Astrocyte (in vitro differentiated cells and primary cell): ENCODE results near the gene GABRQ. TPM values are rescaled to one million over a fixed set of nuclear protein-coding genes. Genes with fewer than 3 reads are reported as not detected.

ENCODE experiments used
- DNase-seq: peaks from one replicate; pipeline ENCODE4 v3.0.0-alpha.2; 2010; ENCODE audit warnings: low read depth
- FAIRE-seq: peaks from 2 replicates; lab custom pipeline; 2011; peaks lifted over from hg19 to GRCh38; lab: Jason Lieb, UNC
- H2AFZ ChIP-seq: 2 replicates; pipeline ENCODE4 v1.6.0; 2012; ENCODE audit warnings: low read depth, low read length, inconsistent platforms
- H3K27ac ChIP-seq: 2 replicates; pipeline ENCODE4 v1.5.1; 2011; ENCODE audit warnings: low read depth, low read length, inconsistent platforms
- H3K27me3 ChIP-seq: 2 replicates; pipeline ENCODE4 v1.6.0; 2011; ENCODE audit warnings: low read length, inconsistent platforms; ENCODE audit not compliant: insufficient read depth
- H3K36me3 ChIP-seq: 2 replicates; pipeline ENCODE4 v1.5.1; 2011; ENCODE audit warnings: low read length, inconsistent platforms; ENCODE audit not compliant: insufficient read depth
- H3K4me1 ChIP-seq: 2 replicates; pipeline ENCODE4 v1.5.1; 2011; ENCODE audit warnings: low read length, inconsistent platforms; ENCODE audit not compliant: insufficient read depth
- H3K4me2 ChIP-seq: 2 replicates; pipeline ENCODE4 v1.6.0; 2012; ENCODE audit warnings: low read length, inconsistent platforms
- H3K4me3 ChIP-seq: 2 replicates; pipeline ENCODE4 v1.5.1; 2011; ENCODE audit warnings: low read depth, mild to moderate bottlenecking, low read length, inconsistent platforms; ENCODE audit not compliant: insufficient read depth
- H3K79me2 ChIP-seq: 2 replicates; pipeline ENCODE4 v1.6.0; 2012; ENCODE audit warnings: mild to moderate bottlenecking, low read length, inconsistent platforms; ENCODE audit not compliant: insufficient read depth
- H3K9ac ChIP-seq: 2 replicates; pipeline ENCODE4 v1.6.0; 2012; ENCODE audit warnings: mild to moderate bottlenecking, low read length, inconsistent platforms
- H3K9me3 ChIP-seq: 2 replicates; pipeline ENCODE4 v1.5.1; 2012; ENCODE audit warnings: low read depth, mild to moderate bottlenecking, low read length, inconsistent platforms; ENCODE audit not compliant: insufficient read depth
- H4K20me1 ChIP-seq: 2 replicates; pipeline ENCODE4 v1.6.0; 2012; ENCODE audit warnings: low read length, inconsistent platforms; ENCODE audit not compliant: insufficient read depth
- H3K27ac Mint-ChIP-seq: one replicate; pipeline ENCODE4 v1.8.0; 2021; ENCODE audit warnings: mild to moderate bottlenecking, mixed read lengths; ENCODE audit not compliant: unreplicated experiment
- H3K27me3 Mint-ChIP-seq: one replicate; pipeline ENCODE4 v1.8.0; 2021; ENCODE audit warnings: low read depth, mixed read lengths; ENCODE audit not compliant: unreplicated experiment
- H3K36me3 Mint-ChIP-seq: one replicate; pipeline ENCODE4 v1.8.0; 2021; ENCODE audit warnings: low read depth, mixed read lengths; ENCODE audit not compliant: unreplicated experiment
- H3K4me1 Mint-ChIP-seq: one replicate; pipeline ENCODE4 v1.8.0; 2021; ENCODE audit warnings: low read depth, mixed read lengths; ENCODE audit not compliant: unreplicated experiment
- H3K4me3 Mint-ChIP-seq: one replicate; pipeline ENCODE4 v1.8.0; 2021; ENCODE audit warnings: mild to moderate bottlenecking, moderate library complexity, mixed read lengths; ENCODE audit not compliant: unreplicated experiment
- H3K9me3 Mint-ChIP-seq: one replicate; pipeline ENCODE4 v1.8.0; 2021; ENCODE audit warnings: mild to moderate bottlenecking, mixed read lengths; ENCODE audit not compliant: unreplicated experiment
- CTCF ChIP-seq: IDR thresholded peaks from 2 replicates; pipeline ENCODE4 v1.5.1; 2011; ENCODE audit warnings: low read depth, mild to moderate bottlenecking, inconsistent platforms, low read length, moderate library complexity; ENCODE audit not compliant: insufficient read depth
- EZH2 ChIP-seq: IDR thresholded peaks from 2 replicates; pipeline ENCODE4 v1.6.1; 2012; ENCODE audit warnings: mild to moderate bottlenecking, low read length, inconsistent platforms; ENCODE audit not compliant: insufficient read depth
- total RNA-seq: library from RNA; stranded (reverse); gene quantifications from 2 replicates; pipeline ENCODE4 v1.2.1, GENCODE V29; 2021

Gene GABRQ
- total RNA-seq, 1 donor from 2014 or later: 0.41 TPM

GRCh38 chrX:152652060-152652459 lies 14.4 kb downstream of the GABRQ start:
- Histone ChIP-seq H3K27ac (no peak overlapping the region), H3K36me3 (no peaks in the 10 kb centered on the region), H3K9ac (no peak overlapping the region), H4K20me1 (no peaks in the 10 kb centered on the region), H2AFZ (no peak overlapping the region), H3K27me3 (no peaks in the 10 kb centered on the region), H3K4me2 (no peak overlapping the region), H3K79me2 (no peaks in the 10 kb centered on the region), H3K4me1 (no peaks in the 10 kb centered on the region), H3K4me3 (no peak overlapping the region), H3K9me3 (no peaks in the 10 kb centered on the region)
- Mint-ChIP-seq H3K27ac (no peak overlapping the region), H3K36me3 (no peaks in the 10 kb centered on the region), H3K9me3 (no peaks in the 10 kb centered on the region), H3K27me3 (peaks cover 12% of the 10 kb centered on the region), H3K4me3 (no peak overlapping the region), H3K4me1 (no peaks in the 10 kb centered on the region)
- no peak for FAIRE-seq
- TF ChIP-seq EZH2: no peak
- no peak for TF ChIP-seq CTCF
- DNase-seq: no peak

- FAIRE-seq (no peak), DNase-seq (no peak)
- Mint-ChIP-seq H3K27ac (no peak overlapping the region), H3K36me3 (no peaks in the 10 kb centered on the region), H3K27me3 (peaks cover 12% of the 10 kb centered on the region), H3K9me3 (no peaks in the 10 kb centered on the region), H3K4me1 (no peaks in the 10 kb centered on the region), H3K4me3 (no peak overlapping the region)
- Histone ChIP-seq H3K27ac (no peak overlapping the region), H3K9ac (no peak overlapping the region), H3K79me2 (no peaks in the 10 kb centered on the region), H3K36me3 (no peaks in the 10 kb centered on the region), H3K4me3 (no peak overlapping the region), H3K27me3 (no peaks in the 10 kb centered on the region), H3K9me3 (no peaks in the 10 kb centered on the region), H3K4me1 (no peaks in the 10 kb centered on the region), H4K20me1 (no peaks in the 10 kb centered on the region), H3K4me2 (no peak overlapping the region), H2AFZ (no peak overlapping the region)
- TF ChIP-seq EZH2 (no peak), CTCF (no peak)
These were observed 14.8 kb downstream of the GABRQ start for GRCh38 chrX:152652467-152652866.

- peak; percentile 9 for FAIRE-seq
- Histone ChIP-seq H3K79me2 (no peaks in the 10 kb centered on the region), H3K27ac (no peak overlapping the region), H3K27me3 (no peaks in the 10 kb centered on the region), H3K4me1 (no peaks in the 10 kb centered on the region), H2AFZ (no peak overlapping the region), H3K36me3 (no peaks in the 10 kb centered on the region), H3K9me3 (no peaks in the 10 kb centered on the region), H3K4me3 (no peak overlapping the region), H3K9ac (no peak overlapping the region), H3K4me2 (no peak overlapping the region), H4K20me1 (no peaks in the 10 kb centered on the region)
- Mint-ChIP-seq H3K36me3 (no peaks in the 10 kb centered on the region), H3K27ac (no peak overlapping the region), H3K4me3 (no peak overlapping the region), H3K4me1 (no peaks in the 10 kb centered on the region), H3K9me3 (no peaks in the 10 kb centered on the region), H3K27me3 (peaks cover 7% of the 10 kb centered on the region)
- DNase-seq: no peak
- no peak for TF ChIP-seq EZH2
- no peak for TF ChIP-seq CTCF
These were observed 18.4 kb downstream of the GABRQ start for GRCh38 chrX:152656087-152656486.
